Measurements from ENCODE around the gene TRAP1.

Gene TRAP1

GRCh38 chr16:3759736-3760135, 42.4 kb upstream of the TRAP1 start:
- H4K20me1 ChIP-seq (ENCODE audit: insufficient read depth, low read length), result no peaks in the 10 kb centered on the region
- H2AFZ ChIP-seq (ENCODE audit: low read length), result no peak overlapping the region
- H3K27me3 ChIP-seq (ENCODE audit: insufficient read depth, low read length), result no peaks in the 10 kb centered on the region
- no peaks in the 10 kb centered on the region for H3K79me2 ChIP-seq (ENCODE audit: insufficient read depth, low read length)
- no peak overlapping the region for H3K4me2 ChIP-seq (ENCODE audit: low read length)
- H3K4me3 ChIP-seq (ENCODE audit: low read depth, low read length, poor library complexity, severe bottlenecking), result no peak overlapping the region
- no peaks in the 10 kb centered on the region for H3K9me3 ChIP-seq (ENCODE audit: low read length)
- H3K9ac ChIP-seq (ENCODE audit: low read length), result no peak overlapping the region
- no peaks in the 10 kb centered on the region for H3F3A ChIP-seq (ENCODE audit: insufficient read depth, low read length)
- no peaks in the 10 kb centered on the region for H3K4me1 ChIP-seq (ENCODE audit: insufficient read depth, low read length, severe bottlenecking)
- no peak for TF ChIP-seq EZH2 (IDR thresholded peaks at IDR 0.05; ENCODE audit: borderline replicate concordance, low read length)
- no peak for TF ChIP-seq CTCF (IDR thresholded peaks at IDR 0.05; ENCODE audit: low read length)
- peaks cover 46% of the 10 kb centered on the region for H3K36me3 ChIP-seq (ENCODE audit: insufficient read depth, low read length)
- no peak overlapping the region for H3K27ac ChIP-seq (ENCODE audit: low read depth, low read length, poor library complexity, severe bottlenecking)
- H3K9me2 ChIP-seq (ENCODE audit: low read depth, low read length), result no peaks in the 10 kb centered on the region

- H3K4me1 ChIP-seq (ENCODE audit: insufficient read depth, low read length, severe bottlenecking), result no peaks in the 10 kb centered on the region
- no peaks in the 10 kb centered on the region for H3K9me3 ChIP-seq (ENCODE audit: low read length)
- no peak overlapping the region for H2AFZ ChIP-seq (ENCODE audit: low read length)
- no peak overlapping the region for H3K27ac ChIP-seq (ENCODE audit: low read depth, low read length, poor library complexity, severe bottlenecking)
- H3K79me2 ChIP-seq (ENCODE audit: insufficient read depth, low read length), result no peaks in the 10 kb centered on the region
- peaks cover 55% of the 10 kb centered on the region for H3K36me3 ChIP-seq (ENCODE audit: insufficient read depth, low read length)
- no peaks in the 10 kb centered on the region for H3K9me2 ChIP-seq (ENCODE audit: low read depth, low read length)
- H3K4me3 ChIP-seq (ENCODE audit: low read depth, low read length, poor library complexity, severe bottlenecking), result no peak overlapping the region
- H3F3A ChIP-seq (ENCODE audit: insufficient read depth, low read length), result no peaks in the 10 kb centered on the region
- no peak overlapping the region for H3K9ac ChIP-seq (ENCODE audit: low read length)
- TF ChIP-seq CTCF (IDR thresholded peaks at IDR 0.05; ENCODE audit: low read length) (no peak), EZH2 (IDR thresholded peaks at IDR 0.05; ENCODE audit: borderline replicate concordance, low read length) (no peak)
- H3K27me3 ChIP-seq (ENCODE audit: insufficient read depth, low read length), result no peaks in the 10 kb centered on the region
- no peaks in the 10 kb centered on the region for H4K20me1 ChIP-seq (ENCODE audit: insufficient read depth, low read length)
- no peak overlapping the region for H3K4me2 ChIP-seq (ENCODE audit: low read length)
Observed at GRCh38 chr16:3756113-3756512, 38.8 kb upstream of the TRAP1 start.

- no peaks in the 10 kb centered on the region for H3K9me2 ChIP-seq (ENCODE audit: low read depth, low read length)
- no peaks in the 10 kb centered on the region for H3K79me2 ChIP-seq (ENCODE audit: insufficient read depth, low read length)
- no peaks in the 10 kb centered on the region for H4K20me1 ChIP-seq (ENCODE audit: insufficient read depth, low read length)
- H3F3A ChIP-seq (ENCODE audit: insufficient read depth, low read length), result no peaks in the 10 kb centered on the region
- no peak overlapping the region for H3K9ac ChIP-seq (ENCODE audit: low read length)
- H3K27ac ChIP-seq (ENCODE audit: low read depth, low read length, poor library complexity, severe bottlenecking), result no peak overlapping the region
- TF ChIP-seq CTCF (IDR thresholded peaks at IDR 0.05; ENCODE audit: low read length), result no peak
- no peak for TF ChIP-seq EZH2 (IDR thresholded peaks at IDR 0.05; ENCODE audit: borderline replicate concordance, low read length)
- no peak overlapping the region for H3K4me2 ChIP-seq (ENCODE audit: low read length)
- H2AFZ ChIP-seq (ENCODE audit: low read length), result no peak overlapping the region
- H3K27me3 ChIP-seq (ENCODE audit: insufficient read depth, low read length), result no peaks in the 10 kb centered on the region
- H3K36me3 ChIP-seq (ENCODE audit: insufficient read depth, low read length), result peaks cover 59% of the 10 kb centered on the region
- H3K4me1 ChIP-seq (ENCODE audit: insufficient read depth, low read length, severe bottlenecking), result no peaks in the 10 kb centered on the region
- H3K9me3 ChIP-seq (ENCODE audit: low read length), result no peaks in the 10 kb centered on the region
- H3K4me3 ChIP-seq (ENCODE audit: low read depth, low read length, poor library complexity, severe bottlenecking), result no peak overlapping the region
Observed at GRCh38 chr16:3755249-3755648, 37.9 kb upstream of the TRAP1 start.

All from OCI-LY1 (cell line).